ENCODE data around the gene ZNF83. TPM values are rescaled to one million over a fixed set of nuclear protein-coding genes. Genes with fewer than 3 reads are reported as not detected.

Gene ZNF83
- total RNA-seq, 1 experiment from 2014 or later, result 31.6 TPM

DNA sequence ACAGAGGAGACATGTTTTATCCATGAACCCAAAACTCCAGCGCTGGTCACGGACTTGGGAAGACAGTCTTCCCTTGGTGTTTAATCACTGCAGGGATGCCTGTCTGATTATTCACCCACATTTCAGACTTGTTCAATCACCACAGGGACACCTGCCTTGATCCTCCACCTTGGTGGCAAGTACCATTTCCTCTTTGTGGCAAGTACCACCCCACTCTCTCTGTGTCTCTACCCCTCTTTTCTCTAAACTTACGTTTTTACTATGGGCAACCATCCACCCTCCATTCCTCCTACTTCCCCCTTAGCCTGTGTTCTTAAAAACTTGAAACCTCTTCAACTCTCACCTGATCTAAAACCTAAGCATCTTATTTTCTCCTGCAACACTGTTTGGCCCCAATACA is 16.8 kb downstream of the ZNF83 start:
- Histone ChIP-seq H3K9me3 (ENCODE audit: control insufficient read depth, low read depth, low read length) (no peaks in the 10 kb centered on the region), H3K18ac (ENCODE audit: insufficient read length, low read depth, low read length) (no peak overlapping the region), H3T11ph (ENCODE audit: low read length) (no peak overlapping the region), H2BK120ac (ENCODE audit: low read depth, low read length, poor library complexity, severe bottlenecking) (no peak overlapping the region), H3K79me2 (ENCODE audit: insufficient read depth, low read length) (no peaks in the 10 kb centered on the region), H3K27me3 (ENCODE audit: insufficient read depth, low read length) (no peaks in the 10 kb centered on the region), H3K23me2 (ENCODE audit: insufficient read length, low read depth, low read length, poor library complexity, severe bottlenecking) (no peaks in the 10 kb centered on the region), H4K20me1 (ENCODE audit: control insufficient read depth, insufficient read depth, insufficient read length) (no peaks in the 10 kb centered on the region), H4K5ac (ENCODE audit: insufficient read length, low read depth, low read length) (no peak overlapping the region), H3K4me2 (ENCODE audit: insufficient read depth, insufficient read length, low read length) (no peak overlapping the region), H3K79me1 (ENCODE audit: insufficient read depth, low read depth, low read length, poor library complexity, severe bottlenecking) (no peaks in the 10 kb centered on the region), H3K14ac (ENCODE audit: insufficient read depth, low read length) (no peak overlapping the region), H3K27ac (ENCODE audit: insufficient read length, low read depth, low read length) (no peak overlapping the region), H4K8ac (replicated peaks; ENCODE audit: insufficient read length, low read depth, low read length) (no peak overlapping the region), H3K4me1 (ENCODE audit: insufficient read depth, low read length) (no peaks in the 10 kb centered on the region), H4K91ac (ENCODE audit: insufficient read length, low read depth, low read length) (no peak overlapping the region), H2AK5ac (ENCODE audit: insufficient read length, low read length) (no peak overlapping the region), H3K4ac (ENCODE audit: low read depth, low read length) (no peak overlapping the region), H3K9ac (ENCODE audit: extremely low read depth, insufficient read length, low read length) (no peak overlapping the region), H2BK15ac (ENCODE audit: low read depth, low read length) (no peak overlapping the region), H2BK5ac (ENCODE audit: insufficient read length, low read length) (no peak overlapping the region), H3K56ac (ENCODE audit: insufficient read length, low read depth, low read length) (no peak overlapping the region), H2BK20ac (ENCODE audit: low read depth, low read length, poor library complexity, severe bottlenecking) (no peak overlapping the region), H2BK12ac (ENCODE audit: insufficient read length, low read depth, low read length) (no peak overlapping the region), H2AFZ (ENCODE audit: low read length) (no peak overlapping the region), H3K23ac (ENCODE audit: insufficient read length, low read depth, low read length) (no peak overlapping the region)
- no CpG with 5 or more reads among the region's 3 CpGs for WGBS (ENCODE audit: extremely low coverage, insufficient read length, low lambda C conversion rate)
- H3K9me3 Mint-ChIP-seq, result peaks cover 8 to 17% of the 10 kb centered on the region in 2 experiments; a peak in 4 of 5 replicates
- H3K4me3 Mint-ChIP-seq, result no peak overlapping the region
- H3K27me3 Mint-ChIP-seq (ENCODE audit: low read depth), result no peaks in the 10 kb centered on the region
- TF ChIP-seq, protein P1, sequence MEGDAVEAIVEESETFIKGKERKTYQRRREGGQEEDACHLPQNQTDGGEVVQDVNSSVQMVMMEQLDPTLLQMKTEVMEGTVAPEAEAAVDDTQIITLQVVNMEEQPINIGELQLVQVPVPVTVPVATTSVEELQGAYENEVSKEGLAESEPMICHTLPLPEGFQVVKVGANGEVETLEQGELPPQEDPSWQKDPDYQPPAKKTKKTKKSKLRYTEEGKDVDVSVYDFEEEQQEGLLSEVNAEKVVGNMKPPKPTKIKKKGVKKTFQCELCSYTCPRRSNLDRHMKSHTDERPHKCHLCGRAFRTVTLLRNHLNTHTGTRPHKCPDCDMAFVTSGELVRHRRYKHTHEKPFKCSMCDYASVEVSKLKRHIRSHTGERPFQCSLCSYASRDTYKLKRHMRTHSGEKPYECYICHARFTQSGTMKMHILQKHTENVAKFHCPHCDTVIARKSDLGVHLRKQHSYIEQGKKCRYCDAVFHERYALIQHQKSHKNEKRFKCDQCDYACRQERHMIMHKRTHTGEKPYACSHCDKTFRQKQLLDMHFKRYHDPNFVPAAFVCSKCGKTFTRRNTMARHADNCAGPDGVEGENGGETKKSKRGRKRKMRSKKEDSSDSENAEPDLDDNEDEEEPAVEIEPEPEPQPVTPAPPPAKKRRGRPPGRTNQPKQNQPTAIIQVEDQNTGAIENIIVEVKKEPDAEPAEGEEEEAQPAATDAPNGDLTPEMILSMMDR (conservative IDR thresholded peaks at IDR 0.05), result no peak
- DNase-seq, result no peak
- H3K36me3 Mint-ChIP-seq (ENCODE audit: insufficient read depth in 1 of 3, low read depth in 3 of 3), result peaks cover 44 to 54% (median 44%) of the 10 kb centered on the region in 3 experiments
- no peak overlapping the region for H3K27ac Mint-ChIP-seq
- no peaks in the 10 kb centered on the region for H3K4me1 Mint-ChIP-seq
